Loucy (cell line): ENCODE data around the gene TMPRSS11B.

ENCODE experiments used
- H2AFZ ChIP-seq: fragments of 200-600 bp; sonication (generic); 2 replicates; pipeline ENCODE4 v1.6.0; 2016; ENCODE audit warnings: antibody characterized with exemption, mild to moderate bottlenecking, low read length, moderate library complexity
- H3F3A ChIP-seq: fragments of 200-600 bp; 2 replicates; pipeline ENCODE4 v1.6.0; 2016; ENCODE audit warnings: antibody characterized with exemption, low read depth, mild to moderate bottlenecking
- H3K27me3 ChIP-seq: fragments of 200-600 bp; sonication (generic); 2 replicates; pipeline ENCODE4 v1.6.1; 2014; ENCODE audit warnings: low read length, mild to moderate bottlenecking; ENCODE audit not compliant: insufficient read depth, poor library complexity, severe bottlenecking
- H3K36me3 ChIP-seq: fragments of 200-600 bp; sonication (generic); 2 replicates; pipeline ENCODE4 v1.6.1; 2016; ENCODE audit warnings: low read length; ENCODE audit not compliant: insufficient read depth
- H3K4me1 ChIP-seq: fragments of 200-600 bp; sonication (generic); 2 replicates; pipeline ENCODE4 v1.5.1; 2014; ENCODE audit warnings: low read length, mild to moderate bottlenecking; ENCODE audit not compliant: insufficient read depth, poor library complexity, severe bottlenecking
- H3K4me2 ChIP-seq: fragments of 200-600 bp; sonication (generic); 2 replicates; pipeline ENCODE4 v1.6.0; 2014; ENCODE audit warnings: antibody characterized with exemption, low read length, low read depth, mild to moderate bottlenecking; ENCODE audit not compliant: poor library complexity, severe bottlenecking
- H3K4me3 ChIP-seq: fragments of 200-600 bp; sonication (generic); 2 replicates; pipeline ENCODE4 v1.5.1; 2014; ENCODE audit warnings: low read length, mild to moderate bottlenecking, mixed read lengths; ENCODE audit not compliant: poor library complexity, severe bottlenecking
- H3K79me2 ChIP-seq: fragments of 200-600 bp; sonication (generic); 2 replicates; pipeline ENCODE4 v1.6.1; 2014; ENCODE audit warnings: low read length; ENCODE audit not compliant: insufficient read depth
- H3K9ac ChIP-seq: fragments of 200-600 bp; sonication (generic); 2 replicates; pipeline ENCODE4 v1.6.0; 2014; ENCODE audit warnings: mild to moderate bottlenecking, low read depth, low read length, moderate library complexity; ENCODE audit not compliant: poor library complexity, severe bottlenecking
- H3K9me2 ChIP-seq: fragments of 200-600 bp; sonication (generic); replicated peaks from 2 replicates; pipeline ENCODE4 v1.6.1; 2016; ENCODE audit warnings: low read depth, low read length, mixed read lengths
- H3K9me3 ChIP-seq: fragments of 200-600 bp; sonication (generic); 2 replicates; pipeline ENCODE4 v1.6.1; 2014; ENCODE audit warnings: mild to moderate bottlenecking, antibody characterized with exemption, low read length, low read depth; ENCODE audit not compliant: insufficient read depth
- H4K20me1 ChIP-seq: fragments of 200-600 bp; sonication (generic); 2 replicates; pipeline ENCODE4 v1.6.0; 2014; ENCODE audit warnings: antibody characterized with exemption, low read length, mild to moderate bottlenecking; ENCODE audit not compliant: insufficient read depth, poor library complexity, severe bottlenecking
- EZH2phosphoT487 ChIP-seq: fragments of 200-600 bp; IDR thresholded peaks from 2 replicates; pipeline ENCODE4 v1.6.1; 2018; ENCODE audit warnings: antibody characterized with exemption, mild to moderate bottlenecking, moderate library complexity, borderline replicate concordance
- TF ChIP-seq, protein P1 (sequence below): fragments of 200-600 bp; sonication (generic); conservative IDR thresholded peaks from 2 replicates; pipeline ENCODE4 v1.5.1; 2014; ENCODE audit warnings: mild to moderate bottlenecking, antibody characterized with exemption, low read length

TMPRSS11B gene

DNA sequence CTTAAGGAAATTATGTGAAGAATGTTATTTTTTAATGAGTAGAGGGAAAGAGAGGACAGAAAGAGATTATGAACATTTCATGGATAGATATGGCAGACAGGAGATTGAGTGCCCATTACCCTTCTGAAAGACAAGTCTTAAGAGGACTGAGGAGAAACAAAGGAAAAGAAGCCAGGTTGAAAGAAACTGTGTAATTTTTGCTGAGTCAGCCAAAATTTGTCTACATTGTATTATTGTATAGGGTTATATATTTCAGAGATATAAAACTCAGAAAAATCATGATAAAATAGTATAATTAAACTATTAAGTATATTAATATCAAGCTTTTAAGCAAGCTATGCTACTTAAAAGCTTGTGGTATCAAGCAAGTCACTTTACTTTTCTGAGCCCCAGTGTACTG, 4.9 kb downstream of the TMPRSS11B start:
- no peak for TF ChIP-seq EZH2phosphoT487
- TF ChIP-seq, protein P1, sequence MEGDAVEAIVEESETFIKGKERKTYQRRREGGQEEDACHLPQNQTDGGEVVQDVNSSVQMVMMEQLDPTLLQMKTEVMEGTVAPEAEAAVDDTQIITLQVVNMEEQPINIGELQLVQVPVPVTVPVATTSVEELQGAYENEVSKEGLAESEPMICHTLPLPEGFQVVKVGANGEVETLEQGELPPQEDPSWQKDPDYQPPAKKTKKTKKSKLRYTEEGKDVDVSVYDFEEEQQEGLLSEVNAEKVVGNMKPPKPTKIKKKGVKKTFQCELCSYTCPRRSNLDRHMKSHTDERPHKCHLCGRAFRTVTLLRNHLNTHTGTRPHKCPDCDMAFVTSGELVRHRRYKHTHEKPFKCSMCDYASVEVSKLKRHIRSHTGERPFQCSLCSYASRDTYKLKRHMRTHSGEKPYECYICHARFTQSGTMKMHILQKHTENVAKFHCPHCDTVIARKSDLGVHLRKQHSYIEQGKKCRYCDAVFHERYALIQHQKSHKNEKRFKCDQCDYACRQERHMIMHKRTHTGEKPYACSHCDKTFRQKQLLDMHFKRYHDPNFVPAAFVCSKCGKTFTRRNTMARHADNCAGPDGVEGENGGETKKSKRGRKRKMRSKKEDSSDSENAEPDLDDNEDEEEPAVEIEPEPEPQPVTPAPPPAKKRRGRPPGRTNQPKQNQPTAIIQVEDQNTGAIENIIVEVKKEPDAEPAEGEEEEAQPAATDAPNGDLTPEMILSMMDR: no peak
- Histone ChIP-seq H3F3A (no peaks in the 10 kb centered on the region), H3K27me3 (no peaks in the 10 kb centered on the region), H3K9me3 (no peaks in the 10 kb centered on the region), H3K79me2 (no peaks in the 10 kb centered on the region), H3K36me3 (no peaks in the 10 kb centered on the region), H4K20me1 (no peaks in the 10 kb centered on the region), H3K4me1 (no peaks in the 10 kb centered on the region), H3K4me3 (no peak overlapping the region), H3K9ac (no peak overlapping the region), H3K9me2 (no peaks in the 10 kb centered on the region; the same call in 1 of the 2 replicates), H2AFZ (no peak overlapping the region), H3K4me2 (no peak overlapping the region)

DNA sequence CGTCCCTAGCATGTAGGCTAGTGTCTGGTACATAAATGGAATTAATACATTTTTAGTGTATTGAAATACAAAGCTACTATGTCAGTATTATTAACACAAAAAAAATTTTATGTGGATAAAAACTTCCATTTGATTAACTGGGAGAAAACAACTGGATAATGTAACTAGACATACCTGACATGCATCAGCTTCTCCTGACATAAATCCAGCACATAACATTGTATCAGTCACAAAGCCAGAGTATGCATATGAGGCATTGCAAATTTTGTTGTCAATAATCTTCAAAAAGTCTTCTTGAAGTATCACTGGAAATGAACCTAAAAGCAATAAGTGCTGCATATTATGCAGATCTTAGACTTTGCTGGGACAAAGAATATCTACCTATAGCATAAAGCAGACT, 16.9 kb downstream of the TMPRSS11B start:
- Histone ChIP-seq H3K9me2 (no peaks in the 10 kb centered on the region), H3K36me3 (no peaks in the 10 kb centered on the region), H3K9me3 (no peaks in the 10 kb centered on the region), H3K4me2 (no peak overlapping the region), H3F3A (no peaks in the 10 kb centered on the region), H4K20me1 (no peaks in the 10 kb centered on the region), H3K27me3 (no peaks in the 10 kb centered on the region), H3K79me2 (no peaks in the 10 kb centered on the region), H3K4me1 (no peaks in the 10 kb centered on the region), H3K4me3 (no peak overlapping the region), H3K9ac (no peak overlapping the region), H2AFZ (no peak overlapping the region)
- TF ChIP-seq, protein P1: no peak
- no peak for TF ChIP-seq EZH2phosphoT487

DNA sequence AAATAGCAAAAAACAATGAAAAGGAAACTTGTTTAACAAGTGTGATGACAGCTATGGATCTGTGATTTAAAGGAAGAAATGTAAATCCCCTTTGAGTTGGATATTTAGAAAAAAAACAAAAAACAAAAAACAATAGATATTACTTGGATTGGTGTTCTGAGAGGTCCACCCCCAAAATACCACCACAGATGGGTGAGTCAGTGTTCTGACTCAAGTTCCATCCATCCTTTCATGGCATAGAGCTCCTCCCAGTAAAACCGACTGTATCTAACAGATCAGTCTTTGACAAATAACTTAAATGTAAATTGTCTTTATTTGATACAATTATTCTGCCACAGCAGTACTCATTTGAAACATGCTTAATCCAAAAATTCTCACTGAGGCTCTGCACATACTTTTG, 27.4 kb downstream of the TMPRSS11B start:
- H3K4me2 ChIP-seq: no peak overlapping the region
- H3F3A ChIP-seq: no peaks in the 10 kb centered on the region
- no peak for TF ChIP-seq EZH2phosphoT487
- TF ChIP-seq, protein P1: no peak
- H3K9me3 ChIP-seq: no peaks in the 10 kb centered on the region
- H3K79me2 ChIP-seq: no peaks in the 10 kb centered on the region
- H4K20me1 ChIP-seq: no peaks in the 10 kb centered on the region
- H3K4me3 ChIP-seq: no peak overlapping the region
- H2AFZ ChIP-seq: no peak overlapping the region
- no peaks in the 10 kb centered on the region for H3K27me3 ChIP-seq
- H3K9me2 ChIP-seq: no peaks in the 10 kb centered on the region
- H3K4me1 ChIP-seq: no peaks in the 10 kb centered on the region
- no peaks in the 10 kb centered on the region for H3K36me3 ChIP-seq
- H3K9ac ChIP-seq: no peak overlapping the region
